Colonic mucosa (tissue), 4 donors: ENCODE measurements around the gene WDR82. TPM values are rescaled to one million over a fixed set of nuclear protein-coding genes. Genes with fewer than 3 reads are reported as not detected.

Source experiments
- DNase-seq: peaks from one replicate; pipeline ENCODE4 v3.0.0-alpha.2; 2020
- H3K27ac ChIP-seq: fragments of 200-600 bp; one replicate; pipeline ENCODE4 v1.8.0; 2021
- H3K27me3 ChIP-seq: fragments of 200-600 bp; one replicate; pipeline ENCODE4 v1.8.0; 2021
- H3K36me3 ChIP-seq: fragments of 200-600 bp; one replicate; pipeline ENCODE4 v1.8.0; 2021
- H3K4me1 ChIP-seq: fragments of 200-600 bp; one replicate; pipeline ENCODE4 v1.8.0; 2021; ENCODE audit warnings: mild to moderate bottlenecking
- H3K4me3 ChIP-seq: fragments of 200-600 bp; one replicate; pipeline ENCODE4 v1.8.0; 2021
- H3K9ac ChIP-seq, 2 donors: one replicate each; pipeline ENCODE4 v1.7.0; 2013; ENCODE audit warnings: control low read depth in 2 of 2, low read depth in 2 of 2, low read length in 2 of 2
- H3K9me3 ChIP-seq: fragments of 200-600 bp; one replicate; pipeline ENCODE4 v1.8.0; 2021
- CTCF ChIP-seq: fragments of 200-600 bp; IDR thresholded peaks from one replicate; pipeline ENCODE4 v1.8.0; 2022; ENCODE audit warnings: antibody characterized with exemption, mild to moderate bottlenecking
- intact Hi-C: fragments of 100-400 bp; cut with DNase I; formaldehyde crosslinking; loops from one replicate; pipeline ENCODE4 v1.14.1; 2022
- total RNA-seq, 2 donors: library from RNA; stranded (reverse); fragmentation: NEBNext Ultra II Directional in 1 of 2; extraction: Animal tissue kit (Norgen Biotek cat#: 25700) in 1 of 2; gene quantifications; one replicate each; pipeline ENCODE4 v1.2.1, GENCODE V29; 2021
- donor health status: healthy.
- donor health status: DM: no; HTN: no; CAD: no.
- donor health status: DM: no; HTN: no; CAD: no.

WDR82 gene
- total RNA-seq, 2 donors from 2014 or later = 65.7 to 67.0 TPM

- H3K9ac ChIP-seq = no peak overlapping the region
- TF ChIP-seq CTCF = no peak
- peaks cover 24% of the 10 kb centered on the region for H3K36me3 ChIP-seq
- H3K9me3 ChIP-seq = no peaks in the 10 kb centered on the region
- H3K27me3 ChIP-seq = no peaks in the 10 kb centered on the region
- H3K4me1 ChIP-seq = no peaks in the 10 kb centered on the region
- DNase-seq = no peak
- no peak overlapping the region for H3K4me3 ChIP-seq
- no peak overlapping the region for H3K27ac ChIP-seq
- intact Hi-C loops = no loop called here
Measured at GRCh38 chr3:52254608-52255007, 23.8 kb downstream of the WDR82 start.

GRCh38 chr3:52253314-52254304, 24.8 kb downstream of the WDR82 start:
- intact Hi-C loops = no loop called here
- H3K36me3 ChIP-seq = peaks cover 14% of the 10 kb centered on the region
- TF ChIP-seq CTCF = no peak
- no peak for DNase-seq
- H3K27me3 ChIP-seq = no peaks in the 10 kb centered on the region
- H3K9ac ChIP-seq = no peak overlapping the region
- no peaks in the 10 kb centered on the region for H3K4me1 ChIP-seq
- no peak overlapping the region for H3K4me3 ChIP-seq
- H3K27ac ChIP-seq = no peak overlapping the region
- no peaks in the 10 kb centered on the region for H3K9me3 ChIP-seq

- DNase-seq = no peak
- no peak overlapping the region for H3K9ac ChIP-seq
- no peaks in the 10 kb centered on the region for H3K27me3 ChIP-seq
- intact Hi-C loops = no loop called here
- no peak overlapping the region for H3K27ac ChIP-seq
- no peak overlapping the region for H3K4me3 ChIP-seq
- no peaks in the 10 kb centered on the region for H3K36me3 ChIP-seq
- H3K9me3 ChIP-seq = no peaks in the 10 kb centered on the region
- H3K4me1 ChIP-seq = no peaks in the 10 kb centered on the region
- no peak for TF ChIP-seq CTCF
Measured at GRCh38 chr3:52250122-52250521, 28.3 kb downstream of the WDR82 start.

- Histone ChIP-seq H3K27me3 (no peaks in the 10 kb centered on the region), H3K36me3 (no peaks in the 10 kb centered on the region), H3K9me3 (no peaks in the 10 kb centered on the region), H3K4me3 (no peak overlapping the region), H3K9ac (no peak overlapping the region), H3K27ac (no peak overlapping the region), H3K4me1 (no peaks in the 10 kb centered on the region)
- DNase-seq = no peak
- intact Hi-C loops = no loop called here
- no peak for TF ChIP-seq CTCF
Measured at GRCh38 chr3:52249683-52250082, 28.8 kb downstream of the WDR82 start.

- no peak for TF ChIP-seq CTCF
- no peak overlapping the region for H3K9ac ChIP-seq
- no peaks in the 10 kb centered on the region for H3K36me3 ChIP-seq
- H3K4me3 ChIP-seq = no peak overlapping the region
- no peaks in the 10 kb centered on the region for H3K4me1 ChIP-seq
- DNase-seq = no peak
- intact Hi-C loops = no loop called here
- H3K27me3 ChIP-seq = no peaks in the 10 kb centered on the region
- no peak overlapping the region for H3K27ac ChIP-seq
- H3K9me3 ChIP-seq = no peaks in the 10 kb centered on the region
Measured at GRCh38 chr3:52248816-52249547, 29.5 kb downstream of the WDR82 start.
